ENCODE data around the gene MLIP. TPM values are rescaled to one million over a fixed set of nuclear protein-coding genes. Genes with fewer than 3 reads are reported as not detected.

MLIP gene
- total and polyA plus RNA-seq, 2 of the 8 experiments (the other 6 are each of a cell fraction or from before 2014, with no cell fraction given) = not detected

GRCh38 chr6:54192993-54193392 lies 81.8 kb downstream of the MLIP start:
- CTCF ChIA-PET (ENCODE audit: partially characterized antibody) = interaction anchor here (1.9 kb wide), 1 partner anchor 10 kb away, joined by 6 read pairs; no protein-coding TSS in a partner anchor
- H4K91ac ChIP-seq (replicated peaks; ENCODE audit: insufficient read length, low read length) = no peak overlapping the region
- no peak for TF ChIP-seq RFX5 (IDR thresholded peaks at IDR 0.05; ENCODE audit: borderline replicate concordance, low read depth, low read length)
- TF ChIP-seq KDM5A (IDR thresholded peaks at IDR 0.05; ENCODE audit: low read length) = no peak
- no peak for TF ChIP-seq BCL11A (IDR thresholded peaks at IDR 0.05; ENCODE audit: low read depth in 2 of 2, low read length in 2 of 2)
- TF ChIP-seq TAF1 (IDR thresholded peaks at IDR 0.05; ENCODE audit: low read depth, low read length) = no peak
- TF ChIP-seq CTBP2 (IDR thresholded peaks at IDR 0.05; ENCODE audit: borderline replicate concordance, insufficient read depth, insufficient read length, low read length) = no peak
- no peak for TF ChIP-seq SIN3A (conservative IDR thresholded peaks at IDR 0.05 in 1 of 2, IDR thresholded peaks at IDR 0.05 in 1 of 2; ENCODE audit: low read depth in 1 of 2, low read length in 2 of 2)
- TF ChIP-seq ZNF274 (IDR thresholded peaks at IDR 0.05; ENCODE audit: borderline replicate concordance, extremely low read depth, low read length) = no peak
- TF ChIP-seq USF2 (IDR thresholded peaks at IDR 0.05; ENCODE audit: low read length) = no peak
- no peak for TF ChIP-seq POLR2A (IDR thresholded peaks at IDR 0.05; ENCODE audit: control extremely low read depth in 1 of 2, low read depth in 2 of 2, low read length in 2 of 2)
- no peak for TF ChIP-seq JUND (IDR thresholded peaks at IDR 0.05; ENCODE audit: low read length)
- no peak for TF ChIP-seq SRF (IDR thresholded peaks at IDR 0.05; ENCODE audit: low read depth, low read length)
- no peak for TF ChIP-seq SP4 (IDR thresholded peaks at IDR 0.05; ENCODE audit: low read length)
- TF ChIP-seq HDAC6 (IDR thresholded peaks at IDR 0.05; ENCODE audit: low read depth, low read length) = no peak
- TF ChIP-seq BRCA1 (IDR thresholded peaks at IDR 0.05; ENCODE audit: low read depth, low read length) = no peak

More at GRCh38 chr6:54192993-54193392, 81.8 kb downstream of the MLIP start:
- H3K23me2 ChIP-seq (ENCODE audit: low read depth, low read length) = no peaks in the 10 kb centered on the region
- H3K4me1 ChIP-seq (replicated peaks in 1 of 4; ENCODE audit: control insufficient read depth in 3 of 4, insufficient read depth in 4 of 4, low read length in 3 of 4) = peaks cover 0 to 5% (median 2%) of the 10 kb centered on the region in 4 experiments; a peak in 2 of 7 replicates
- H2BK15ac ChIP-seq (ENCODE audit: low read length) = no peak overlapping the region
- H3K23ac ChIP-seq (ENCODE audit: insufficient read length) = no peak overlapping the region
- H3K9me3 ChIP-seq (ENCODE audit: insufficient read depth in 2 of 2, low read depth in 1 of 2, low read length in 1 of 2) = no peaks in the 10 kb centered on the region
- H4K20me1 ChIP-seq (replicated peaks in 1 of 2; ENCODE audit: control insufficient read depth in 1 of 2, insufficient read depth in 2 of 2, low read length in 2 of 2) = no peaks in the 10 kb centered on the region
- no peak overlapping the region for H2BK120ac ChIP-seq (replicated peaks; ENCODE audit: low read depth, low read length)
- FAIRE-seq = no peak
- no peak overlapping the region for H4K8ac ChIP-seq (ENCODE audit: extremely low read depth, insufficient read depth, low read length)
- no peak overlapping the region for H3K9ac ChIP-seq (replicated peaks in 1 of 4; ENCODE audit: extremely low read depth in 1 of 4, low read depth in 3 of 4, low read length in 3 of 4)
- no peak overlapping the region for H3K4me3 ChIP-seq (ENCODE audit: extremely low read depth in 1 of 4, insufficient read depth in 2 of 4, low read depth in 3 of 4, low read length in 4 of 4)
- H3K27ac ChIP-seq (ENCODE audit: low read depth, low read length) = no peak overlapping the region
- H3K79me1 ChIP-seq (ENCODE audit: low read depth, low read length) = no peaks in the 10 kb centered on the region
- no peak overlapping the region for H2BK12ac ChIP-seq (ENCODE audit: low read depth, low read length)
- H4K5ac ChIP-seq (ENCODE audit: insufficient read length, low read depth, low read length) = no peak overlapping the region
- H2BK20ac ChIP-seq (ENCODE audit: low read length) = no peak overlapping the region
- WGBS, 2 experiments (ENCODE audit: extremely low coverage in 1 of 2, insufficient coverage in 1 of 2, insufficient read length in 1 of 2, insufficient replicate concordance in 2 of 2, low coverage in 1 of 2, low lambda C conversion rate in 2 of 2, missing lambda C conversion rate in 1 of 2) = 76% methylated on average over 3 of the region's 3 CpGs; no CpG with 5 or more reads in 1 of the 2 experiments
- POLR2A ChIA-PET (ENCODE audit: partially characterized antibody) = no interaction called here
- no peak overlapping the region for H2AK5ac ChIP-seq (ENCODE audit: low read depth, low read length)
- H3K79me2 ChIP-seq (ENCODE audit: control insufficient read depth in 1 of 2, insufficient read depth in 2 of 2, low read length in 2 of 2) = no peaks in the 10 kb centered on the region
- H3K56ac ChIP-seq (replicated peaks; ENCODE audit: insufficient read length, low read depth, low read length) = no peak overlapping the region
- no peaks in the 10 kb centered on the region for H3K36me3 ChIP-seq (ENCODE audit: control insufficient read depth in 2 of 4, insufficient read depth in 4 of 4, low read length in 3 of 4)
- H3K4ac ChIP-seq (replicated peaks; ENCODE audit: insufficient read length, low read depth, low read length) = no peak overlapping the region
- H2BK5ac ChIP-seq (ENCODE audit: low read depth, low read length) = no peak overlapping the region
- no peak overlapping the region for H2AFZ ChIP-seq (ENCODE audit: low read length)
- H3K27me3 ChIP-seq (replicated peaks in 1 of 4; ENCODE audit: control insufficient read depth in 3 of 4, extremely low read depth in 1 of 4, insufficient read depth in 3 of 4, low read length in 3 of 4) = no peaks in the 10 kb centered on the region
- DNase-seq (ENCODE audit: low read depth in 1 of 2, low spot score in 2 of 2) = no peak
- no peak overlapping the region for H3K4me2 ChIP-seq (ENCODE audit: insufficient read depth in 1 of 2, low read depth in 2 of 2, low read length in 2 of 2)
- H3K18ac ChIP-seq (ENCODE audit: extremely low read depth, low read length) = no peak overlapping the region
- H3K14ac ChIP-seq (ENCODE audit: insufficient read length) = no peak overlapping the region
